Fibroblast of lung (primary cell): ENCODE data around the gene RAPGEF2. TPM values are rescaled to one million over a fixed set of nuclear protein-coding genes. Genes with fewer than 3 reads are reported as not detected.

Experiments
- DNase-seq, 2 donors: peaks; one replicate each; pipeline versions ENCODE4 v3.0.0 to v3.0.0-alpha.2; 2010; ENCODE audit warnings: low read depth in 2 of 2
- H2AFZ ChIP-seq: 2 replicates; pipeline ENCODE4 v1.5.1; 2012; ENCODE audit warnings: low read length, control low read depth, inconsistent platforms
- H3K27ac ChIP-seq: 2 replicates; pipeline ENCODE4 v1.5.1; 2011; ENCODE audit warnings: low read length, control low read depth; ENCODE audit not compliant: insufficient read depth
- H3K27me3 ChIP-seq: 2 replicates; pipeline ENCODE4 v1.5.1; 2011; ENCODE audit warnings: mild to moderate bottlenecking, low read length; ENCODE audit not compliant: control insufficient read depth, insufficient read depth
- H3K36me3 ChIP-seq: 2 replicates; pipeline ENCODE4 v1.5.1; 2011; ENCODE audit warnings: low read length; ENCODE audit not compliant: control insufficient read depth, insufficient read depth
- H3K4me1 ChIP-seq: 2 replicates; pipeline ENCODE4 v1.5.1; 2011; ENCODE audit warnings: low read length; ENCODE audit not compliant: control insufficient read depth, insufficient read depth; ENCODE audit errors: extremely low read depth
- H3K4me2 ChIP-seq: 2 replicates; pipeline ENCODE4 v1.5.1; 2011; ENCODE audit warnings: low read length, control low read depth; ENCODE audit not compliant: insufficient read depth; ENCODE audit errors: extremely low read depth
- H3K4me3 ChIP-seq, 4 experiments: fragments of 200-600 bp in 1 of 4; sonication (generic) in 1 of 4; replicated peaks in 1 of 4; 2 replicates each; pipeline ENCODE4 v1.5.1; 2011 to 2016; ENCODE audit warnings: low read length in 4 of 4, low read depth in 3 of 4, mild to moderate bottlenecking in 3 of 4, control low read depth in 2 of 4, inconsistent platforms in 1 of 4, mixed read lengths in 1 of 4; ENCODE audit not compliant: insufficient read depth in 1 of 4; ENCODE audit errors: control extremely low read depth in 1 of 4
- H3K79me2 ChIP-seq: 2 replicates; pipeline ENCODE4 v1.5.1; 2012; ENCODE audit warnings: mild to moderate bottlenecking, low read length, inconsistent platforms; ENCODE audit not compliant: control insufficient read depth, insufficient read depth
- H3K9ac ChIP-seq: 2 replicates; pipeline ENCODE4 v1.5.1; 2011; ENCODE audit warnings: mild to moderate bottlenecking, low read length, control low read depth; ENCODE audit not compliant: insufficient read depth
- H3K9me3 ChIP-seq: 2 replicates; pipeline ENCODE4 v1.5.1; 2012; ENCODE audit warnings: low read depth, low read length; ENCODE audit not compliant: control insufficient read depth, insufficient read depth
- H4K20me1 ChIP-seq: 2 replicates; pipeline ENCODE4 v1.5.1; 2011; ENCODE audit warnings: low read length; ENCODE audit not compliant: control insufficient read depth, insufficient read depth; ENCODE audit errors: extremely low read depth
- EZH2 ChIP-seq: IDR thresholded peaks from 2 replicates; pipeline ENCODE4 v1.5.1; 2012; ENCODE audit warnings: low read length, control low read depth, mild to moderate bottlenecking; ENCODE audit errors: missing control alignments
- polyA plus RNA-seq, 2 donors: library from polyadenylated mRNA; depleted of rRNA in 1 of 2; stranded (reverse) in 1 of 2; unstranded in 1 of 2; fragments of >200 nt; gene quantifications; 2 replicates each; pipeline ENCODE4 v1.2.1, GENCODE V29; 2011 to 2012; ENCODE audit warnings: missing spikeins in 1 of 2
- total RNA-seq: library from RNA; depleted of rRNA; stranded (reverse); fragments of >200 nt; gene quantifications from 2 replicates; pipeline ENCODE4 v1.2.1, GENCODE V29; 2014
- TF ChIP-seq, protein P1 (sequence below), 2 donors: IDR thresholded peaks in 1 of 2; conservative IDR thresholded peaks in 1 of 2; 1 replicate in 1 of 2; 2 replicates in 1 of 2; pipeline ENCODE4 v1.5.1; 2011 to 2012; ENCODE audit warnings: low read length in 2 of 2, control low read depth in 1 of 2, inconsistent platforms in 1 of 2, low read depth in 1 of 2, mild to moderate bottlenecking in 1 of 2

Gene RAPGEF2
- total and polyA plus RNA-seq, 2 donors (not counting 1 experiment from before 2014, with no cell fraction given), result 45.5 to 58.5 TPM

DNA sequence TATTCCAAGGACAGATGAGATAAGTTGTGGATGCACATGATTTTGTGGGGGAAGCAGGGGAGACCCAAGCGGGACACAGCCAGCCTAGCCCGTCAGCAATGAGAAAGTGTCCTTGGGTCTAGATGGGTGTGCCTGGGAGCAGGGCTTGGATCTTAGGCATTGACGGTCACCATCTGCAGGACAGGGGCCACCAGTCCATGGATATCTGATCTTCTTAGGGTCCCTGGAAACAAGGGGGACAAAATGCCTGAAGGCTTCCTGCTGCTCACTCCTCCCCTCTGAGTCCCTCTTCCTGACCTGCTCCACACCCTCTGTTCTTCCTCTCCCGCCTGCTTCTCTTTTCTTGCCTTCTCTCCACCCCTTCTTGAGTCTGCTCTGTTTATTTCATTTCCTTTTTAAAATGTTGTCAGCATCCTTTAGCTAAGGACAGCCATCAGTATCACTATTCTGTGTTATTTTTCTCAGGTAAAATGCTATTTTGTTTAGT is 298.4 kb downstream of the RAPGEF2 start:
- H3K79me2 ChIP-seq, result no peaks in the 10 kb centered on the region
- peak overlapping the region; percentile 71 for H2AFZ ChIP-seq
- peak overlapping the region; percentile 35 for H3K27ac ChIP-seq
- peak overlapping the region in 1 of 4 experiments; percentile 4 for H3K4me3 ChIP-seq
- peak overlapping the region; percentile 13 for H3K9ac ChIP-seq
- no peak for TF ChIP-seq EZH2
- TF ChIP-seq, protein P1, sequence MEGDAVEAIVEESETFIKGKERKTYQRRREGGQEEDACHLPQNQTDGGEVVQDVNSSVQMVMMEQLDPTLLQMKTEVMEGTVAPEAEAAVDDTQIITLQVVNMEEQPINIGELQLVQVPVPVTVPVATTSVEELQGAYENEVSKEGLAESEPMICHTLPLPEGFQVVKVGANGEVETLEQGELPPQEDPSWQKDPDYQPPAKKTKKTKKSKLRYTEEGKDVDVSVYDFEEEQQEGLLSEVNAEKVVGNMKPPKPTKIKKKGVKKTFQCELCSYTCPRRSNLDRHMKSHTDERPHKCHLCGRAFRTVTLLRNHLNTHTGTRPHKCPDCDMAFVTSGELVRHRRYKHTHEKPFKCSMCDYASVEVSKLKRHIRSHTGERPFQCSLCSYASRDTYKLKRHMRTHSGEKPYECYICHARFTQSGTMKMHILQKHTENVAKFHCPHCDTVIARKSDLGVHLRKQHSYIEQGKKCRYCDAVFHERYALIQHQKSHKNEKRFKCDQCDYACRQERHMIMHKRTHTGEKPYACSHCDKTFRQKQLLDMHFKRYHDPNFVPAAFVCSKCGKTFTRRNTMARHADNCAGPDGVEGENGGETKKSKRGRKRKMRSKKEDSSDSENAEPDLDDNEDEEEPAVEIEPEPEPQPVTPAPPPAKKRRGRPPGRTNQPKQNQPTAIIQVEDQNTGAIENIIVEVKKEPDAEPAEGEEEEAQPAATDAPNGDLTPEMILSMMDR (conservative IDR thresholded peaks at IDR 0.05 in 1 of 2, IDR thresholded peaks at IDR 0.05 in 1 of 2; ENCODE audit: low read depth in 1 of 2, low read length in 2 of 2), result no peak
- no peaks in the 10 kb centered on the region for H4K20me1 ChIP-seq
- H3K4me1 ChIP-seq, result peaks cover 14% of the 10 kb centered on the region
- no peaks in the 10 kb centered on the region for H3K27me3 ChIP-seq
- no peaks in the 10 kb centered on the region for H3K36me3 ChIP-seq
- no peak for DNase-seq
- H3K4me2 ChIP-seq, result peak overlapping the region; percentile 59
- no peaks in the 10 kb centered on the region for H3K9me3 ChIP-seq

DNA sequence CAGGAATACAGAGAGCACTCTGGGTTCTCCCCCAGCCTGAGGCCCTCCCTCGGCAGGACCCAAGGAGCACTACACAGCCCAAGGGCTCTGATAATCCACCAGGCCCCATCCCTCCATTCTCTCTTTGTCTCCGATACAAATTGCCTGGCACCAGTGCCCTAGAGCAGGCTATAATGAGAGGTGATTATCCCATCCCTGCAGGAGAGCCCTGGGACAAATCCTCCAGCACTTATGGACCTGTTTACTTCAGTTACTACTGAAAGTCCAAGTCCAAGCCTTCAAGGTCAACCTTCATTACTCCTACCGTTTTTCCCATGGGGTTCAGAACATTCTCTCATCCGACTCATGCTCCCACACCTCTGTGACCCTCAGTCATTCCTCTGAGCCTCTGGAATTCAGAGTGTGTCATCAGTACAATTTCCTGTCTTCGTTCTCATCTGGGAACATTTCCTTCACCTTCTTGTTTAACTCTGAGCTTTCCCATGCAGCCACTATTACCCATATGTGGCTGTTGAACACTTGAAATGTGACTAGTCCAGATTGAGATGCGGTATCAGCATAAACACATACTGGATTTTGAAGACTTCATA is 299.0 kb downstream of the RAPGEF2 start:
- H3K27me3 ChIP-seq, result no peaks in the 10 kb centered on the region
- peak; percentile 66 to 92 for DNase-seq
- peaks cover 14% of the 10 kb centered on the region for H3K4me1 ChIP-seq
- no peak overlapping the region for H3K9ac ChIP-seq
- no peaks in the 10 kb centered on the region for H3K36me3 ChIP-seq
- H3K79me2 ChIP-seq, result no peaks in the 10 kb centered on the region
- H3K4me3 ChIP-seq, result no peak overlapping the region
- H3K27ac ChIP-seq, result peak overlapping the region; percentile 35
- no peaks in the 10 kb centered on the region for H3K9me3 ChIP-seq
- no peaks in the 10 kb centered on the region for H4K20me1 ChIP-seq
- H3K4me2 ChIP-seq, result no peak overlapping the region
- no peak overlapping the region for H2AFZ ChIP-seq
- TF ChIP-seq EZH2, result no peak
- TF ChIP-seq, protein P1 (conservative IDR thresholded peaks at IDR 0.05 in 1 of 2, IDR thresholded peaks at IDR 0.05 in 1 of 2; ENCODE audit: low read depth in 1 of 2, low read length in 2 of 2), result no peak
